Left ventricle myocardium inferior (tissue), 1 donor: ENCODE data around the gene CIB1. TPM values are rescaled to one million over a fixed set of nuclear protein-coding genes. Genes with fewer than 3 reads are reported as not detected.

Source experiments
- DNase-seq: peaks from one replicate; pipeline ENCODE4 v3.0.0-alpha.2; 2020
- H3K27ac ChIP-seq: fragments of 200-600 bp; replicated peaks from 2 replicates; pipeline ENCODE4 v1.8.0; 2021
- H3K27me3 ChIP-seq: fragments of 200-600 bp; 2 replicates; pipeline ENCODE4 v1.8.0; 2021; ENCODE audit warnings: low read depth
- H3K36me3 ChIP-seq: fragments of 200-600 bp; 2 replicates; pipeline ENCODE4 v1.8.0; 2021
- H3K4me1 ChIP-seq: fragments of 200-600 bp; 2 replicates; pipeline ENCODE4 v1.8.0; 2021
- H3K4me3 ChIP-seq: fragments of 200-600 bp; 2 replicates; pipeline ENCODE4 v1.8.0; 2021; ENCODE audit warnings: mild to moderate bottlenecking, moderate library complexity
- H3K9me3 ChIP-seq: fragments of 200-600 bp; replicated peaks from 2 replicates; pipeline ENCODE4 v1.8.0; 2021
- intact Hi-C: fragments of 100-400 bp; cut with micrococcal nuclease; formaldehyde crosslinking; loops from one replicate; pipeline ENCODE4 v1.11.0; 2022
- total RNA-seq: library from RNA; stranded (reverse); fragmentation: NEBNext Ultra II Directional; extraction: Animal tissue kit (Norgen Biotek cat#: 25700); gene quantifications from one replicate; pipeline ENCODE4 v1.2.1, GENCODE V29; 2021
- TF ChIP-seq, protein P1 (sequence below): fragments of 200-600 bp; IDR thresholded peaks from 2 replicates; pipeline ENCODE4 v1.8.0; 2021; ENCODE audit warnings: antibody characterized with exemption, mild to moderate bottlenecking, borderline replicate concordance
- donor health status: DM: no; HTN: yes; CAD: no; lungs with severe emphysema.

Gene CIB1
- total RNA-seq, 1 donor from 2014 or later, result 69.6 TPM

DNA sequence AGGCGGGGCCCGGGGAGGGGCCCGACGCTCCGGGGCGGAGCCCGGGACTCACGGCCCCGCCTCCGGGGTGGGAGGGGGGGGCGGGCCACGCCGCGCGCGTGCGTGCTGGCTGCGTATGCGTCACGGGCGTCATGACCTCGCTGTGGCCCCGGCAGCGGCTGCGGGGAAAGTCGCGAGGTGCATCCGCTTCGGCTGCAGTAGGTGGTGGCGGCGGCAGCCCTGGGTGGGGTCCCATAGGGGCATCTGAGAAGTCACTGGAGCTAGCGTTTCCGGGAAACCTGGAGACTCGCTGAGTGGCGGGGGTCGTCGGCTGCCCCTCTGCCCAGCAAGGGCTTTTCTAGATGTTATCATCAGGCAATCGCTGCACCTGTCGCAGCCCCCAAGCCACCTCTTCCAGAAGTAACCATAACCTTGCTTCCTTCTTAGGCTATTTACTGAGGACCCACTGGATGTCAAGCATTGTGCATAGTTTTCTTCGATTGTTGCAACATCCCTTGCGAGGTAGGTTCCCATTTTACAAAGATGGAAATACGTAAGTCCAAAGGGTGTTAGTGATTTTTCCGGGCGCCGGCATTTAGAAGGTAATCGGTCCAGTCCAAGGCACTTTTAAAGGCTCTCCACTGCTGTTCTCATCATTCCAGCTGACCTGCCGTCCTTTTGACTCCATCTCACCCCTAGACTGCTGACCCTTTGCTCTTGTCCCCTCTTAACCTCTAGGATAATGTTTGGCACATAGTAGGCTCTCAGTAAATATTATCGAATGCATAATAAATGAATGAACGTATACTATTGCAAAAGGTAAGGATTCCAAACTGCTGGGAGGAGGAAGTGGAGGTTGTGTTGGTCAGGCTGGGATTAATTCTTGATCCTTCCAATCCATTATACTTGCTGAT lies 601 bp upstream of the CIB1 start, which contains the start of gene GDPGP1:
TSS of gene GDPGP1 (plus strand) at position 114 of the 893 bp plus-strand sequence. CDS start 6,700 bp downstream, outside the sequence.
- intact Hi-C loops, result no loop called here
- H3K4me1 ChIP-seq, result peaks cover 53% of the 10 kb centered on the region

DNA sequence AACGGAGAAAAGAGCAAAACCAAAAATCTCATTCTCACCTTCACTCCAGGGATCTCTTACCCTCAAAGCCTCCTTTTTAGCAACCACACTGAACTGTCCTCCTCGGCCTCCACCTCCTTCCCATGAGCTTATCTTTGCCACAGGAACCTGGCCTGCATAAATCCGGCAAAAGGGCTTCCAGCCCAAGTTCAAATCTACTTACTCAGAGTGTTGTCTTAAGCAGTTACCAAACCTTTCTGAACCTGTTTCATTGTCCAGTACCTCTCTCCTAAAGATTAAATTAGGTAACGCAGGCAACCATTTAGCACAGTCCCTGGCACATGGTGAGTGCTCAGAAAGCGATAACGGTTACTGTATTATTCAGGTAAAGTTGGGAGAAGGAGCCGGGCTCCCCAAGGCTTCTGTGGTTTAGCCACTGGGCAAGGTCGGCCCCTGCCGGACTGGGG lies 777 bp downstream of the CIB1 start:
- DNase-seq, result no peak
- H3K4me1 ChIP-seq, result peaks cover 65% of the 10 kb centered on the region
- no peaks in the 10 kb centered on the region for H3K27me3 ChIP-seq
- H3K9me3 ChIP-seq, result no peaks in the 10 kb centered on the region
- peaks cover 62% of the 10 kb centered on the region for H3K36me3 ChIP-seq
- H3K4me3 ChIP-seq, result peak overlapping the region; percentile 74
- intact Hi-C loops, result no loop called here
- TF ChIP-seq, protein P1, sequence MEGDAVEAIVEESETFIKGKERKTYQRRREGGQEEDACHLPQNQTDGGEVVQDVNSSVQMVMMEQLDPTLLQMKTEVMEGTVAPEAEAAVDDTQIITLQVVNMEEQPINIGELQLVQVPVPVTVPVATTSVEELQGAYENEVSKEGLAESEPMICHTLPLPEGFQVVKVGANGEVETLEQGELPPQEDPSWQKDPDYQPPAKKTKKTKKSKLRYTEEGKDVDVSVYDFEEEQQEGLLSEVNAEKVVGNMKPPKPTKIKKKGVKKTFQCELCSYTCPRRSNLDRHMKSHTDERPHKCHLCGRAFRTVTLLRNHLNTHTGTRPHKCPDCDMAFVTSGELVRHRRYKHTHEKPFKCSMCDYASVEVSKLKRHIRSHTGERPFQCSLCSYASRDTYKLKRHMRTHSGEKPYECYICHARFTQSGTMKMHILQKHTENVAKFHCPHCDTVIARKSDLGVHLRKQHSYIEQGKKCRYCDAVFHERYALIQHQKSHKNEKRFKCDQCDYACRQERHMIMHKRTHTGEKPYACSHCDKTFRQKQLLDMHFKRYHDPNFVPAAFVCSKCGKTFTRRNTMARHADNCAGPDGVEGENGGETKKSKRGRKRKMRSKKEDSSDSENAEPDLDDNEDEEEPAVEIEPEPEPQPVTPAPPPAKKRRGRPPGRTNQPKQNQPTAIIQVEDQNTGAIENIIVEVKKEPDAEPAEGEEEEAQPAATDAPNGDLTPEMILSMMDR, result no peak
- peak overlapping the region; percentile 92 for H3K27ac ChIP-seq

More for the DNA sequence above, 601 bp upstream of the CIB1 start, which contains the start of gene GDPGP1:
- Histone ChIP-seq H3K9me3 (no peaks in the 10 kb centered on the region), H3K27ac (peak within 1 kb of the TSS; percentile 92), H3K27me3 (no peaks in the 10 kb centered on the region), H3K4me3 (peak within 1 kb of the TSS; percentile 74), H3K36me3 (peaks cover 60% of the 10 kb centered on the region)
- TF ChIP-seq, protein P1, result no peak
- no peak for DNase-seq

DNA sequence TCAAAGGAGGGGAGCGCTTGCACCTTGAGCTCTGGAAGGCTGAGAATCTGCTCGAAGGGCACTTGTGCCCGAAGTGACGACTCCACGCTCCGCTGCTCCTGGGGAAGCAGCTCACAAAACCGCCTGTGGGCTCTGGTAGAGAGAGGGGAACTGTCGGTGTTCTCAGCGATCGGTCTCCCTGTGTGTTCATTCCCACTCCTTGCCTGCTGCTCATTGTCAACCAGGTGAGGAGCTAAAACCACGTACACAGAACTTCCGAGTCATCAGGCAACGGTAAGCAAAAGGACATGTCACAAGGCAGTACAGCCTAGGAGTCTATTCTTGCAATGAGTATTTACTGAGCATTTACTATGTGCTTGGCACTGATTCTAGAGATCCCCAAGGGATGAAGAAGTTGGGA lies 1.5 kb downstream of the CIB1 start:
- intact Hi-C loops, result no loop called here
- Histone ChIP-seq H3K4me3 (peak overlapping the region; percentile 74), H3K9me3 (no peaks in the 10 kb centered on the region), H3K27ac (peak overlapping the region; percentile 92), H3K36me3 (peaks cover 61% of the 10 kb centered on the region), H3K27me3 (no peaks in the 10 kb centered on the region), H3K4me1 (peaks cover 65% of the 10 kb centered on the region)
- DNase-seq, result no peak
- TF ChIP-seq, protein P1, result no peak

DNA sequence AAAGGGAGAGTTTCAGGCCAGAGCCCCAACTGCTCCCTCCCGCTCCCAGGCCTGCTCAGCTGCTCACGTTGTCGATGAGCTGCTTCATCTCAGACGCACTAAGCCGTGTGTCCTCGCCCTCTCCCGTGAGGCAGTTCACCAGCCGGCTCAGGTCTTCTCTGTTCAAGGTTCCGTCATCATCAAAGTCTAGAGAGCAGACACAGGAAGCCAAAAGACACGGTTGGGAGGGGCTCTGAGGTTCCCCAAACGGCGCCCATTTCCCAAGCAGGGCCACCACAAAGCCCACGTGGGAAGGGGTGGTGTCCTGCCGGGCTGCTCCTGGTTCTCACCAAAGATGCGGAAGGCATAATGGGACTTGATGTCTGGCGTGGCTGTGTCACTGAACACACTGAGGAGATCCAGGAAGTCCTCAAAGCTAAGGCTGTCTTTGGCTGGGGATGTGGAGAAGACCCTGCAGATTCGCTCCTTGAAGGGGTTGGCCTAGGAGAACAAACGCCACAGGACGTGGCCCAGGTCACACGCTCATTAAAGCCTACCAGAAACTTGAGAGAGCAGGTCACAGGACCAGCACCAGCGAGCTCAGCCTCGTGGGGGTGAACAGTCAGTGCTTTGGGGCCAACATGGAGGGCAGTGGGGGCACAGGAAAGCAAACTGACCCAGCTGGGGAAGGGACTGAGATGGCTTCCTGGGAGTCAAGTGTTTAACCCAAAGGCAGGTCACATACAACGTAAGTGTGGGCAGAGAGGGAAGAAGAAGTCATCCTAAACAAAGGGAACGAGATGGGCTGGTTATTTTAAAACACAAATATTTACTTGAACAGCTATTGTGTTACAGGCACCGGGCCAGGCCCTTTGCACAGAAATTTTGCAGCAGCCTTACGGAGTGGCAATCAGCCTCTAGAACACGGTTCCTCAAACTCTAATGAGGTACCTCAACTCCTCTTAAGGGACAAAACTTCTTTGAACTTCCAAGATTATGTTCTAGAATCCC lies 2.4 kb downstream of the CIB1 start:
- H3K4me1 ChIP-seq, result peaks cover 65% of the 10 kb centered on the region
- intact Hi-C loops, result no loop called here
- no peak for DNase-seq
- peaks cover 61% of the 10 kb centered on the region for H3K36me3 ChIP-seq
- H3K27me3 ChIP-seq, result no peaks in the 10 kb centered on the region
- TF ChIP-seq, protein P1, result no peak
- H3K9me3 ChIP-seq, result no peaks in the 10 kb centered on the region
- peak overlapping the region; percentile 92 for H3K27ac ChIP-seq
- H3K4me3 ChIP-seq, result no peak overlapping the region

DNA sequence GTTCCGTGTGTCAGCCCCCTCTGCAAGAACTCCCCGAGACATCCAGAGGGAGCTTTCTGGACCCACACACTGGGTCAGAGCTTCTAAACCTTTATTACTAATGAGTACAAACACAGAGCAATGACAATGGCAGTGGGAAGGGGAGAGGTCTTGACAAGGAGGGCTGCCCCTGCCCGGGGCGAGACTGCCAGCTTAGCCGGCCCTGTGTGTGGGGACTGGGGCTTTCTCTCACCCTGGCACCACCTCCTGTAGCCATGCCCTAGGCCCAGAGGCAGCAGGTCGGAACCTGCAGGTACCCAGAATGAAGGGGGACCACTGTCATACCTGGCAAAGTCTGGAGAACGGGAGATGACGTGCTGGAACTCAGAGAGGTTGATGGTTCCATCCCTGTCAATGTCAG lies 3.1 kb downstream of the CIB1 start:
- TF ChIP-seq, protein P1, result no peak
- intact Hi-C loops, result no loop called here
- Histone ChIP-seq H3K4me3 (no peak overlapping the region), H3K27me3 (no peaks in the 10 kb centered on the region), H3K4me1 (peaks cover 65% of the 10 kb centered on the region), H3K9me3 (no peaks in the 10 kb centered on the region), H3K36me3 (peaks cover 62% of the 10 kb centered on the region), H3K27ac (peak overlapping the region; percentile 92)
- no peak for DNase-seq
